Loucy (cell line): Measurements from ENCODE around the gene ZNF775.

ENCODE experiments used
- CTCF ChIP-seq: fragments of 200-600 bp; sonication (generic); conservative IDR thresholded peaks from 2 replicates; pipeline ENCODE4 v1.5.1; 2014; ENCODE audit warnings: mild to moderate bottlenecking, antibody characterized with exemption, low read length
- EZH2phosphoT487 ChIP-seq: fragments of 200-600 bp; IDR thresholded peaks from 2 replicates; pipeline ENCODE4 v1.6.1; 2018; ENCODE audit warnings: antibody characterized with exemption, mild to moderate bottlenecking, moderate library complexity, borderline replicate concordance

- TF ChIP-seq CTCF (no peak), EZH2phosphoT487 (no peak)
These were observed 27.7 kb downstream of the ZNF775 start for GRCh38 chr7:150406567-150407421.
